Stomach (tissue), 9 donors: Measurements from ENCODE around the gene TNFRSF14. TPM values are rescaled to one million over a fixed set of nuclear protein-coding genes. Genes with fewer than 3 reads are reported as not detected.
A peak's percentile ranks its signal among the peaks of the same experiment; 100 is the strongest.
"Not testable (repeated sequence)": the region's sequence is repeated elsewhere in the genome, so short reads cannot be mapped to it uniquely, and the experiment has no call there.

Experiments
- DNase-seq, 2 donors: peaks; one replicate each; pipeline versions ENCODE4 v3.0.0 to v3.0.0-alpha.2; 2013 to 2019
- H3K27ac ChIP-seq, 5 donors: fragments of 200-600 bp in 4 of 5; sonication (generic) in 4 of 5; one replicate each; pipeline ENCODE4 v1.5.1; 2013 to 2019; ENCODE audit warnings: mild to moderate bottlenecking in 1 of 5, moderate library complexity in 1 of 5
- H3K27me3 ChIP-seq, 3 donors: fragments of 200-600 bp; sonication (generic); one replicate each; pipeline ENCODE4 v1.5.1; 2017 to 2019; ENCODE audit warnings: mixed run types in 1 of 3
- H3K36me3 ChIP-seq, 4 donors: fragments of 200-600 bp; sonication (generic); 1 replicate in 3 of 4; 2 replicates in 1 of 4; pipeline ENCODE4 v1.5.1; 2016 to 2019
- H3K4me1 ChIP-seq, 4 donors: fragments of 200-600 bp; sonication (generic); one replicate each; pipeline ENCODE4 v1.5.1; 2016 to 2019
- H3K4me3 ChIP-seq, 4 donors: fragments of 200-600 bp; sonication (generic) in 3 of 4; one replicate each; pipeline ENCODE4 v1.5.1; 2016 to 2019; ENCODE audit warnings: mild to moderate bottlenecking in 1 of 4
- H3K9me3 ChIP-seq, 4 donors: fragments of 200-600 bp; sonication (generic); one replicate each; pipeline ENCODE4 v1.5.1; 2016 to 2019
- CTCF ChIP-seq, 7 experiments: fragments of 450-650 bp in 4 of 7; fragments of 200-600 bp in 3 of 7; sonication (generic) in 3 of 7; IDR thresholded peaks; one replicate each; pipeline ENCODE4 v1.5.1; 2016 to 2019; ENCODE audit warnings: antibody characterized with exemption in 7 of 7, control low read depth in 2 of 7, mild to moderate bottlenecking in 1 of 7
- EP300 ChIP-seq: sonication (generic); formaldehyde crosslinking; IDR thresholded peaks from one replicate; pipeline ENCODE4 v1.6.1; 2017; ENCODE audit warnings: antibody characterized with exemption
- POLR2A ChIP-seq, 4 donors: fragments of 450-650 bp; IDR thresholded peaks; one replicate each; pipeline ENCODE4 v1.6.1; 2016; ENCODE audit warnings: antibody characterized with exemption in 4 of 4, control low read depth in 2 of 4, mild to moderate bottlenecking in 1 of 4, moderate library complexity in 1 of 4
- POLR2AphosphoS5 ChIP-seq, 3 donors: sonication (generic); formaldehyde crosslinking; IDR thresholded peaks; one replicate each; pipeline ENCODE4 v1.6.1; 2016; ENCODE audit warnings: antibody characterized with exemption in 3 of 3
- WGBS, 5 donors: extraction: QIAGEN DNeasy Blood & Tissue Kit in 3 of 5; methylation state at CpG; one replicate each; pipeline versions ENCODE4 v1.1.5 to v1.1.7; 2013 to 2018; 5-methylcytosine and 5-hydroxymethylcytosine counted together
- intact Hi-C: fragments of 100-400 bp; cut with DNase I; formaldehyde crosslinking; loops from one replicate; pipeline ENCODE4 v1.15.1; 2023; ENCODE audit warnings: low total_unique reads
- polyA plus RNA-seq, 3 donors: library from polyadenylated mRNA; stranded (reverse); fragments of 200-250 nt; gene quantifications; one replicate each; pipeline ENCODE4 v1.2.3, GENCODE V29; 2013
- total RNA-seq, 5 donors: library from RNA; depleted of rRNA; stranded (reverse); fragments of >200 nt; gene quantifications; one replicate each; pipeline versions ENCODE4 v1.1.0 to v1.2.3, GENCODE V29; 2014 to 2016
- donor health status: healthy with polysubstance abuse.
- donor health status: Bipolar disorder and iron deficiency.
- donor health status: healthy.

TNFRSF14 gene
- total and polyA plus RNA-seq, 8 donors = 33.2 to 413 (median 103) TPM

DNA sequence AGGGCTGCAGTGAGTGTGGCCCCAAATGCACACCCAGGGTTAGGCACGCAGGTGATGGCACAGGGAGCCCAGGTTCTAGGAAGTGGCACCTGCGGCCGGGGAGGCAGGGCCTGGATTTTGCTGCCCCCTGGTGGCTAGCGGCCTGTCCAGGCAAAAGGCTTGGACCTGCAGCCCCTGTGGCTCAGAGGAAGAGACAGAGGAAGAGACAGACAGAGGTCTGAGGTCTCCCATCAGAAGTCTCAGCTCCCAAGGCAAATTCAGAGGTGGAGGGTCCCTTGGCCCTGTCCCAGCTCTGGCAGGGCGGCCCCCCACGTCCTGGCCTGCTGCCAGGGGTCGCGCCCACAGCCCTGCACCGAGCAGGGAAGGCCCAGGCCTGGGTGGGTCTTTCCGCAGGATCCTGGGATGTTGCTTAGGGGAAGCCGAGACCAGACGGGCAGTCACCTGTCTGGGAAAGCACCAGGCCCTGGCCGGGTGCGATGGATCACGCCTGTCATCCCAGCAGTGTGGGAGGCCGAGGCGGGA is 8.0 kb upstream of the TNFRSF14 start:
- Histone ChIP-seq H3K36me3 (no peaks in the 10 kb centered on the region), H3K4me3 (peak overlapping the region; percentile 52 to 67 (median 54)), H3K4me1 (peaks cover 57 to 74% (median 67%) of the 10 kb centered on the region in 4 donors), H3K27ac (peak overlapping the region; percentile 92 to 98 (median 97)), H3K9me3 (no peaks in the 10 kb centered on the region), H3K27me3 (peaks cover 0 to 29% (median 0%) of the 10 kb centered on the region in 3 donors)
- TF ChIP-seq EP300 = no peak
- TF ChIP-seq POLR2AphosphoS5 (IDR thresholded peaks at IDR 0.05) = peak; percentile 5 to 60 (median 8)
- TF ChIP-seq POLR2A (IDR thresholded peaks at IDR 0.05) = no peak
- peak in 5 of 7 experiments; percentile 85 to 96 (median 94) for TF ChIP-seq CTCF (IDR thresholded peaks at IDR 0.05)
- peak; percentile 90 to 94 for DNase-seq
- intact Hi-C loops = loop anchor here (10.0 kb wide), 1 partner anchor 97 kb away; no protein-coding TSS in a partner anchor
- WGBS, 5 donors = 3 to 11% (median 5%) methylated on average over 16 to 17 of the region's 17 CpGs

- peaks cover 45 to 66% (median 59%) of the 10 kb centered on the region in 4 donors for H3K4me1 ChIP-seq
- H3K36me3 ChIP-seq, DNase-seq, H3K9me3 ChIP-seq: not testable (repeated sequence)
- H3K4me3 ChIP-seq = peak overlapping the region; percentile 22 to 67 (median 52)
- peak overlapping the region; percentile 92 to 98 (median 97) for H3K27ac ChIP-seq
- WGBS, 5 donors = 81 to 89% (median 82%) methylated on average over 18 to 26 of the region's 28 CpGs
- H3K27me3 ChIP-seq = peaks cover 0 to 17% (median 0%) of the 10 kb centered on the region in 3 donors
- intact Hi-C loops = loop anchor here (10.0 kb wide), 1 partner anchor 95 kb away; no protein-coding TSS in a partner anchor
These were observed 6.7 kb upstream of the TNFRSF14 start for GRCh38 chr1:2549367-2550029.

DNA sequence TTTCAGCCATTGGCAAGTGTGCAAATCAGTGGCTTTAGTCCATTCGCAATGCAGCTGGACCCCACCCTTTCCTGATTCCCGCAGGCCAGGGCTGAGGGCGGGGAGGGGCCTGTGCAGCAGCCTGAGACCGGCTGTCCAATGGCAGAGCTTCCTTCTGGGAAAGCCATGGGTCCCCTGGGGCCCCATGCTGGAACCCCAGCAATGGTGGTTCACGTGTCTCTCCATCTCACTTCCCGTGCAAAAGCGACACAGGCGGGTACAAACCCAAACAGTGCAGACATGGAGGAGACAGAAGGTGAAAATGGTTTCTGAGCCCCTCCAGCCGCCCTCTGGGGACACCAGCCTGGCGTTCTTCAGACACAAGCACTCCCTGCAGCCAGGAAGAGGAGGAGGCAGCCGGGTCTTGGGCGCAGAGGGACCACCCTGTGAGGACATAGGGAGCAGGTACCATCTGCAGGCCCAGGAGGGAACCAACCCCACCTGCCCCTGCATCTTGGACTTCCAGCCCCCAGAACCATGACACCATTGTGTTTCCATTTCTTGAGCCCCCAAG is 5.8 kb upstream of the TNFRSF14 start:
- Histone ChIP-seq H3K27me3 (peaks cover 0 to 17% (median 0%) of the 10 kb centered on the region in 3 donors), H3K4me1 (peaks cover 47 to 66% (median 59%) of the 10 kb centered on the region in 4 donors), H3K27ac (peak overlapping the region in 4 of 5 donors; percentile 23 to 97 (median 30)), H3K4me3 (peak overlapping the region in 1 of 4 donors; percentile 13)
- DNase-seq, H3K36me3 ChIP-seq, intact Hi-C loops, H3K9me3 ChIP-seq: not testable (repeated sequence)
- WGBS, 5 donors = 56 to 70% (median 58%) methylated on average over 8 to 11 of the region's 12 CpGs

DNA sequence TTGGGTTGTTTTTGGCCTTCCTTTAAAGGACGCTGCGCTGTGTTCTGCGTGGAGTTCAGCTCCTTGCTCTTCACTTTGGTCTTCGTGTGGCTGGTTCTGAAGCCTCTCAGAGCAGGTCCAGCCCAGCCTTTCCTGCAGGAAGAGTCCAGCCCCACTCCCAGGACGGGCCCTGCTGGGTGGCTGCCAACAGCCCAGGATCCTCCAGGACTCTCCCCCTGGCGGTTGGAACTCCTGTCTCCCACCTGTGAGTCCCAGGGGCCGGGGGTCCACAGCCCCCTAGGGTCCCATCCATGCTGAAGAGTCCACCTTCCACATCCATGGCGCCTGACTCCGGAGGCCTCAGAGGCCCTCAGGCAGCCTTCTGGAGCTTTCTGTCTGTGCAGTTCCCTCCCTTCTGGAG is 4.6 kb upstream of the TNFRSF14 start:
- Histone ChIP-seq H3K27ac (peak overlapping the region in 2 of 5 donors; percentile 0 to 18), H3K4me1 (peaks cover 40 to 60% (median 53%) of the 10 kb centered on the region in 4 donors)
- intact Hi-C loops, H3K4me3 ChIP-seq, H3K27me3 ChIP-seq, DNase-seq, H3K9me3 ChIP-seq, H3K36me3 ChIP-seq: not testable (repeated sequence)
- 78 to 83% (median 81%) methylated on average over 3 to 9 of the region's 9 CpGs for WGBS, 5 donors

DNA sequence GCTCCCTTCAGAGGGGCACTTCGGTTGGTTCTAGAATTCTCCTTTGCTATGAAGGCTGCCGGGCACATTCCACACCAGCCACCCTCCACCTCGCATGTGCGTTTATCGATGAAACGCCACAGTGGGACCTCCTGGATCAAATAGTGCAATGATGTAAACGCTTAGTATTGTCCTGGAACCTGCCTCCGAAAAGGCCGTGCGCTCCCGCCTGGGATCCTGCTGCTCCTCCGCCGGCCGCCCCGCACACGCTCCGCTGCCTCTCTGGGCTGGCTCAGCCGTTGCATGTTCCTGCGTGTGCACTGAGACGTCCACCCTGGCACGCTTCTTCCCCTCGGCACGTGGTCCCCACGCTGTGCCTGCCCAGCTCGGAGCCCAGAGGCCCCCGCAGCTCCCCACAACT is 4.0 kb upstream of the TNFRSF14 start:
- Histone ChIP-seq H3K36me3 (no peaks in the 10 kb centered on the region), H3K4me3 (no peak overlapping the region), H3K27ac (no peak overlapping the region), H3K4me1 (peaks cover 41 to 60% (median 53%) of the 10 kb centered on the region in 4 donors), H3K9me3 (no peaks in the 10 kb centered on the region), H3K27me3 (peaks cover 0 to 3% (median 0%) of the 10 kb centered on the region in 3 donors)
- no peak for DNase-seq
- 83 to 96% (median 93%) methylated on average over 12 to 26 of the region's 26 CpGs for WGBS, 5 donors
- intact Hi-C loops = no loop called here
- no peak for TF ChIP-seq POLR2A (IDR thresholded peaks at IDR 0.05)
- TF ChIP-seq CTCF (IDR thresholded peaks at IDR 0.05) = no peak
- TF ChIP-seq POLR2AphosphoS5 (IDR thresholded peaks at IDR 0.05) = no peak
- no peak for TF ChIP-seq EP300

DNA sequence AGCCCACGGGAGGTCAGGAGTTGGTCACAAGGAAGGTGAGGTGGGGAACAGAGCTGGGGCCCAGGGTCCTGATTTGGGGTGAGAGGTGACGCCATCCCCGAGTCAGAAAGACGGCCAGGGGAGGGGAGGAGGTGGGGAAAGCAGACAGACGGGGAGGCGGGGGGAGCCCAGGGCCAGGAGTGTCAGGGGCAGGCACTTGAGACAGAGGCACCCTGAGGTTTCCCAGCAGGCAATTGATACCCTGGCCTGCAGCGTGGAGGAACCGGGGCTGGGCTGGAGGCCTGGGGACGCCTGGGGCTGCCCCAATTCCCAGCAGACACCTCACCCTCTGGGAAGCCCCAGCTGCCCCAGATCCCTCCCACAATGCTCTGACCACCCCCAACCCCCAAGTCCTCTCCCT is 3.1 kb upstream of the TNFRSF14 start:
- DNase-seq, H3K36me3 ChIP-seq, intact Hi-C loops, H3K4me3 ChIP-seq, H3K9me3 ChIP-seq, H3K27me3 ChIP-seq, H3K27ac ChIP-seq: not testable (repeated sequence)
- peaks cover 41 to 60% (median 53%) of the 10 kb centered on the region in 4 donors for H3K4me1 ChIP-seq
- 70 to 83% (median 77%) methylated on average over 4 to 8 of the region's 9 CpGs; no CpG with 5 or more reads in 1 of the 5 donors for WGBS, 5 donors
